Ectodermal cell (in vitro differentiated cells): ENCODE data around the gene UTP14C.
"Not testable (repeated sequence)": the region's sequence is repeated elsewhere in the genome, so short reads cannot be mapped to it uniquely, and the experiment has no call there.

Source experiments
- H3K27ac ChIP-seq: 2 replicates; pipeline ENCODE4 v1.7.0; 2013; ENCODE audit warnings: mild to moderate bottlenecking, low read depth, low read length; ENCODE audit not compliant: insufficient read depth, poor library complexity, severe bottlenecking
- H3K27me3 ChIP-seq: 2 replicates; pipeline ENCODE4 v1.7.0; 2013; ENCODE audit warnings: mild to moderate bottlenecking, low read length; ENCODE audit not compliant: insufficient read depth, control insufficient read depth, poor library complexity, severe bottlenecking
- H3K36me3 ChIP-seq: one replicate; pipeline ENCODE4 v1.7.0; 2013; ENCODE audit warnings: low read length; ENCODE audit not compliant: control insufficient read depth, insufficient read depth
- H3K4me1 ChIP-seq: one replicate; pipeline ENCODE4 v1.7.0; 2013; ENCODE audit warnings: low read length; ENCODE audit not compliant: control insufficient read depth, insufficient read depth
- H3K4me3 ChIP-seq: 2 replicates; pipeline ENCODE4 v1.7.0; 2013; ENCODE audit warnings: low read depth, low read length, control low read depth; ENCODE audit not compliant: insufficient read depth
- H3K9me3 ChIP-seq: 2 replicates; pipeline ENCODE4 v1.7.0; 2013; ENCODE audit warnings: mild to moderate bottlenecking, low read length, moderate library complexity; ENCODE audit not compliant: control insufficient read depth
- WGBS, 2 experiments: methylation state at CpG; one replicate each; pipeline ENCODE4 v1.1.7; 2013; ENCODE audit warnings: missing lambda C conversion rate in 2 of 2; 5-methylcytosine and 5-hydroxymethylcytosine counted together

The UTP14C gene

GRCh38 chr13:52036037-52036436 is 11.5 kb downstream of the UTP14C start:
- peaks cover 4% of the 10 kb centered on the region for H3K36me3 ChIP-seq
- H3K27ac ChIP-seq: no peak overlapping the region
- no peaks in the 10 kb centered on the region for H3K27me3 ChIP-seq
- no peaks in the 10 kb centered on the region for H3K4me1 ChIP-seq
- no peaks in the 10 kb centered on the region for H3K9me3 ChIP-seq
- 79 to 86% methylated on average over 1 of the region's 1 CpG for WGBS, 2 experiments
- no peak overlapping the region for H3K4me3 ChIP-seq

- Histone ChIP-seq H3K4me3 (no peak overlapping the region), H3K9me3 (no peaks in the 10 kb centered on the region), H3K27ac (no peak overlapping the region), H3K4me1 (no peaks in the 10 kb centered on the region), H3K36me3 (no peaks in the 10 kb centered on the region), H3K27me3 (no peaks in the 10 kb centered on the region)
- WGBS, 2 experiments: 91 to 94% methylated on average over 3 of the region's 3 CpGs
Measured at GRCh38 chr13:52043675-52044074, 19.2 kb downstream of the UTP14C start.

GRCh38 chr13:52047463-52047862 is 23.0 kb downstream of the UTP14C start:
- Histone ChIP-seq H3K36me3 (no peaks in the 10 kb centered on the region), H3K4me3 (no peak overlapping the region), H3K27ac (no peak overlapping the region), H3K4me1 (no peaks in the 10 kb centered on the region), H3K9me3 (no peaks in the 10 kb centered on the region), H3K27me3 (no peaks in the 10 kb centered on the region)
- 93 to 97% methylated on average over 3 of the region's 3 CpGs for WGBS, 2 experiments

DNA sequence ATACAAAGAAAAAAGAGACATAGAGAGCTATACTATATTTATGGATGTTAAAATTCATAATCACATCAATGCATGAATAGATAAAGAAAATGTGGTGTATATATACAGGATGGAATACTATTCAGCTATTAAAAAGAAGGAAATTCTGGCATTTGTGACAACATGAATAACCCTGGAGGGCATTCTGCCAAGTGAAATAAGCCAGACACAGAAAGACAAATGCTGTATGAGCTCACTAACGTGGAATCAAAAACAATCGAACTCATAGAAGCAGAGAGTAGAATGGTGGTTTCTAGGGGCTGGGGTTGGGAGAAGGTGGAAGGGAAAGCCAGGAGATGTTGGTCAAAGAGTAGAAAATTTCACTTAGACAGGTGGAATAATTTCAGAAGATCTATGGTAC is 24.0 kb downstream of the UTP14C start:
- Histone ChIP-seq H3K9me3 (no peaks in the 10 kb centered on the region), H3K36me3 (no peaks in the 10 kb centered on the region), H3K4me1 (no peaks in the 10 kb centered on the region), H3K27me3 (no peaks in the 10 kb centered on the region), H3K27ac (no peak overlapping the region), H3K4me3 (no peak overlapping the region)
- WGBS, 2 experiments: 95% methylated on average over 2 of the region's 2 CpGs

DNA sequence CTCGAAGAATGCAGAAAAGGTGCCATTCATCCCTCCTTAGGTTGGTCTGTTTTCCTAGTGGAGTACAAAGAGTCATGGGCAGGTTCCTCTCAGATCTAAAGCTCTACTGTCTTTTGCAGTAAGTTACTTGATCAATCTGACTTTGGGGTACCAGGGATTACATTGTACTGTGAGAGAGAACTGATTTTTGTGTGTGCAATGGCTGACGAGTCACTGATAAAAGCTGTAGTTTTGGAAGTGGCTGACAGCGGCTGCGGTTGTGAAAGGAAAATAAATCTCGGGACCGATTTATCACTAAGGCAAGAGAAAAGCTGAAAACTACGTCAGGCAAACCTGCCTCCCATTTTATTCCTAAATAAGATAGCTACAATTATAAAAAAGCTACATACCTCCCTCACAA is 26.9 kb downstream of the UTP14C start:
- Histone ChIP-seq H3K27ac (no peak overlapping the region), H3K4me1 (no peaks in the 10 kb centered on the region), H3K4me3 (no peak overlapping the region), H3K27me3 (no peaks in the 10 kb centered on the region), H3K9me3 (no peaks in the 10 kb centered on the region), H3K36me3 (no peaks in the 10 kb centered on the region)
- WGBS, 2 experiments: 91 to 94% methylated on average over 7 of the region's 7 CpGs

- H3K9me3 ChIP-seq: no peaks in the 10 kb centered on the region
- no peaks in the 10 kb centered on the region for H3K36me3 ChIP-seq
- no peak overlapping the region for H3K27ac ChIP-seq
- no peak overlapping the region for H3K4me3 ChIP-seq
- no peaks in the 10 kb centered on the region for H3K4me1 ChIP-seq
- no peaks in the 10 kb centered on the region for H3K27me3 ChIP-seq
- WGBS, 2 experiments: 91 to 92% methylated on average over 4 of the region's 4 CpGs
Measured at GRCh38 chr13:52053460-52053859, 29.0 kb downstream of the UTP14C start.

DNA sequence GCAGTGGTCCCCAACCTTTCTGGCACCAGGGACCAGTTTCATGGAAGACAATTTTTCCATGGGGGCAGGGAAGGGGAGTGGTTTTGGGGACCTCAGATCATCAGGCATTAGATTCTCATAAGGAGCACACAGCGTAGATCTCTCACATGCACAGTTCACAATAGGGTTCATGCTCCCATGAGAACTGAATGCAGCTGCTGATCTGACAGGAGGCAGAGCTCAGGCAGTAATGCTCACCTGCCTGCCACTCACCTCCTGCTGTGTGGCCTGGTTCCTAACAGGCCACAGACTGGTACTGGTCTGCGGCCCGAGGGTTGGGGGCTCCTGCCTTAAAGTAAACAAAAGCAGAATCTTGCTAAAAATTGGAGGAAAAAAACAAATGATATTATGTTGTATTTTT is 36.6 kb downstream of the UTP14C start:
- H3K27ac ChIP-seq, H3K4me3 ChIP-seq, H3K36me3 ChIP-seq, H3K4me1 ChIP-seq, H3K9me3 ChIP-seq, H3K27me3 ChIP-seq: not testable (repeated sequence)
- 95% methylated on average over 3 of the region's 3 CpGs for WGBS, 2 experiments

- no peaks in the 10 kb centered on the region for H3K27me3 ChIP-seq
- H3K27ac ChIP-seq: no peak overlapping the region
- 84 to 100% methylated on average over 3 of the region's 3 CpGs for WGBS, 2 experiments
- no peak overlapping the region for H3K4me3 ChIP-seq
- no peaks in the 10 kb centered on the region for H3K4me1 ChIP-seq
- no peaks in the 10 kb centered on the region for H3K9me3 ChIP-seq
- no peaks in the 10 kb centered on the region for H3K36me3 ChIP-seq
Measured at GRCh38 chr13:52061587-52061986, 37.1 kb downstream of the UTP14C start.

DNA sequence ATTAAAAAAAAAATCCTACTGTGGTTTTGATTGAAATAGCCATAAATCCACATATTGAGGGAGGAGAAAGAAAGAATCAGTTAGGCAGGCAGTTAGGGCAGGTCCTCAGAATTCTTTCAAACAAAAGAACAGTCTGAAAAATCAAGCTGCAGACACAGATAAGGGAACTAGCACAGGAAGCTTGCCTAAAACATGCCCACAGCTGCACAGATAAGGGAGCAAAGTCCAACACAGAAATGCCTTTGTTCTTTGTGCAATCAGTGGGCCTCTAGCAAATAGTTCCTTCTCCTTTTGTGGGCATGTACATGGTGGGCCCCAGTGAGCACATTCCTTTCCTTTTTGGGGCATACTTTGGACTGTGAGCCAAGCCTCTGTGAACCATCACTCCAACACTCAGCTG is 42.7 kb downstream of the UTP14C start:
- no peak overlapping the region for H3K27ac ChIP-seq
- H3K9me3 ChIP-seq: peaks cover 3% of the 10 kb centered on the region
- no peak overlapping the region for H3K4me3 ChIP-seq
- no peaks in the 10 kb centered on the region for H3K4me1 ChIP-seq
- H3K36me3 ChIP-seq: no peaks in the 10 kb centered on the region
- H3K27me3 ChIP-seq: no peaks in the 10 kb centered on the region

- no peak overlapping the region for H3K27ac ChIP-seq
- H3K4me1 ChIP-seq: no peaks in the 10 kb centered on the region
- WGBS, 2 experiments: 88 to 89% methylated on average over 1 of the region's 1 CpG
- peaks cover 3% of the 10 kb centered on the region for H3K9me3 ChIP-seq
- no peaks in the 10 kb centered on the region for H3K36me3 ChIP-seq
- H3K4me3 ChIP-seq: no peak overlapping the region
- H3K27me3 ChIP-seq: no peaks in the 10 kb centered on the region
Measured at GRCh38 chr13:52070929-52071523, 46.5 kb downstream of the UTP14C start.
